ENCODE measurements around the gene LYSET.
A peak's percentile ranks its signal among the peaks of the same experiment; 100 is the strongest.
"Not testable (repeated sequence)": the region's sequence is repeated elsewhere in the genome, so short reads cannot be mapped to it uniquely, and the experiment has no call there.

The LYSET gene

GRCh38 chr14:93169619-93170018 is 15.5 kb upstream of the LYSET start:
- not testable (repeated sequence) for DNase-seq (ENCODE audit: low read depth)

DNA sequence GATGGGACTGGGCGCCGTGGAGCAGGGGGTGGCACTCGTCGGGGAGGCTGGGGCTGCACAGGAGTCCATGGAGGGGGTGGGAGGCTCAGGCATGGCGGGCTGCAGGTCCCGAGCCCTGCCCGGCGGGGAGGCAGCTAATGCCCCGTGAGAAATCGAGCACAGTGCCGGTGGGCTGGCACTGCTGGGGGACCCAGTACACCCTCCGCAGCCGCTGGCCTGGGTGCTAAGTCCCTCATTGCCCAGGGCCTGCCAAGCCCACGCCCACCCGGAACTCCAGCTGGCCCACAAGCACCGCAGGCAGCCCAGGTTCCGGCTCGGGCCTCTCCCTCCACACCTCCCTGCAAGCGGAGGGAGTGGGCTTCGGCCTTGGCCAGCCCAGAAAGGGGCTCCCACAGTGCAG is 15.0 kb upstream of the LYSET start:
- not testable (repeated sequence) for DNase-seq (ENCODE audit: low read depth)

- no peak for DNase-seq (ENCODE audit: low read depth)
Observed at GRCh38 chr14:93171376-93171775, 13.7 kb upstream of the LYSET start.

DNA sequence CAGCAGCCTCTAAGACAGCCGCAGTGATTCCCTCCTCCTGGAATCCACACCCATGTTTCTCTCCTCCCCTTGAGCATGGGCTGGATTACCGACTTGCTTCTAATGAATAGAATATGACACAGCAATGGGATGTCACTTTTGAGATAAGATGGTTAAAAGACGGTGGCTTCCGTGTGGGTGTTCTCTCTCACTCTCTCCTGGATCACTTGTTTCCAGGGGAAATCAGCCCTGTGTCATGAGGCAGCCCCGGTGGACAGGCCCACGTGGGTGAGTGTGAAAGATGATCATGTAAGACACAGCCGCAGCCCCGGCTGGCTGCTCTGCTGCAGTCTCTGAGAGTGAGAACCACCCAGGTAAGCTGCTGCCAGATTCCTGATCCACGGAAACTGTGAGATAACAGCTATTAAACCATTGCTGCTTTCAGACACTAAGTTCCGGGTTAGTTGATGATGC is 11.1 kb upstream of the LYSET start:
- DNase-seq (ENCODE audit: low read depth): no peak

- DNase-seq (ENCODE audit: low read depth): not testable (repeated sequence)
Observed at GRCh38 chr14:93174731-93175130, 10.4 kb upstream of the LYSET start.

DNA sequence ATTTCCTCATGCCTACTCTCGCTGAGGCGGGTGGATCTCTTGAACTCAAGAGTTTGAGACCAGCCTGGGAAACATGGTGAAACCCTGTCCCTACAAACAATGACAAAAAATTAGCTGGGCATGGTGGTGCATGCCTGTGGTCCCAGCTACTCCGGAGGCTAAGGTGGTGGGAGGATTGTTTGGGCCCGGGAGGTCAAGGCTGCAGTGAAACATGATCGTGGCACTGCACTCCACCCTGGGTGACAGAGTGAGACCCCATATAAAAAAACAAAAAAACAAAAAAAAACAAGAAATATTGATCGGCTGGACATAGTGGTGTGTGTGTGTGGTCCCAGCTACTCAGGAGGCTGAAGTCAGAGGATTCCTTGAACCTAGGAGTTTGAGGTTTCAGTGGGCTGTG is 9.6 kb upstream of the LYSET start:
- DNase-seq (ENCODE audit: low read depth): no peak

GRCh38 chr14:93183596-93184317 is 1.4 kb upstream of the LYSET start:
- no peak for DNase-seq (ENCODE audit: low read depth)

DNA sequence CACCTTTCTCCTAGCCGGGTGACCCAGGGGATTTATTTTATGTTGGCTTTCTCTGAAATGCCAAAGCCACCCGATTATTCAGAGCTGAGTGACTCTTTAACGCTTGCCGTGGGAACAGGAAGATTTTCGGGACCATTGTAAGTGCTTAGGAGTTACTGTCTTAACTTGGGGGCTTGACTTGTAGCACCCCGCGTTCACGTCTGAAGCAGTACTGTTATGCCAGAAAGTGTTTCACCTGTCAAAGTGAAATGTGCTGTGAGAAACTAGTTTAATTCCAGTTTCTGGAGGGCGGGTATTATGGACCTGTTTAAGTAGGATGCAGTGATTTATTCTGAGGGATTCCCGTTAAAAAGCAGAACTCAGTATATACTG is 218 bp downstream of the LYSET start:
- DNase-seq (ENCODE audit: low read depth): no peak

GRCh38 chr14:93186466-93186865 is 1.3 kb downstream of the LYSET start:
- DNase-seq (ENCODE audit: low read depth): no peak

GRCh38 chr14:93186956-93187355 is 1.8 kb downstream of the LYSET start:
- DNase-seq (ENCODE audit: low read depth): no peak

DNA sequence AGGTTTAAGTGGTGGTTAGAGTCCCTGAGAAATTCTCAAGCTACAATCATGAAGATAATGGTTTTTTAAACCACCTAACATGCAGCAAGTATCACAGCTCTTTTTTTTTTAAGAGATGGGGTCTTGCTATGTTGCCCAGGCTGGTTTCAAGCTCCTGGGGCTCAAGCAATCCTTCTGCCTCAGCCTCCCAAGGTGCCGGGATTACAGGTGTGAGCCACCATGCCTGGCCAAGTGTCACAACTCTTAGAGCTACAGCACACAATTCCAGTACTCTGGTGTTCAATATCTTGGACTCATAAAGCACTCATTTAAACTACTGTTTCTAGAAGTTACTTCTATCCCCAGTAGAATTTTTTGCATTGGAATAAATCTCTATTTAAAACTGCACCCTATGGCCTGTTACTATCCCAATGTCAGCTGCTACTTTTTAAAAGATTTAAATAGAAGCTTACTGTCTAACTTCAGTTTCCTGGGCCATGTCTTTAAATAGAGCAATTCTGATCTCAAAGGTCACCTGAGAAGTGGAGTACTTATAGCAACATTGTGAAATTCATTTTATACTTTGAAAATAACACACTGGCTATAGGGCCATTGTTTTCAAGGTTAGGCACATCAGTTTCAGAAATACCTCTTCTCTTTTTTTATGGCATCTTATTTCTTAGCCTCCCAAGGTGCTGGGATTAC is 10.3 kb downstream of the LYSET start:
- DNase-seq (ENCODE audit: low read depth): no peak

- no peak for DNase-seq (ENCODE audit: low read depth)
Observed at GRCh38 chr14:93199031-93199430, 13.9 kb downstream of the LYSET start.

GRCh38 chr14:93200553-93200952 is 15.4 kb downstream of the LYSET start:
- no peak for DNase-seq (ENCODE audit: low read depth)

DNA sequence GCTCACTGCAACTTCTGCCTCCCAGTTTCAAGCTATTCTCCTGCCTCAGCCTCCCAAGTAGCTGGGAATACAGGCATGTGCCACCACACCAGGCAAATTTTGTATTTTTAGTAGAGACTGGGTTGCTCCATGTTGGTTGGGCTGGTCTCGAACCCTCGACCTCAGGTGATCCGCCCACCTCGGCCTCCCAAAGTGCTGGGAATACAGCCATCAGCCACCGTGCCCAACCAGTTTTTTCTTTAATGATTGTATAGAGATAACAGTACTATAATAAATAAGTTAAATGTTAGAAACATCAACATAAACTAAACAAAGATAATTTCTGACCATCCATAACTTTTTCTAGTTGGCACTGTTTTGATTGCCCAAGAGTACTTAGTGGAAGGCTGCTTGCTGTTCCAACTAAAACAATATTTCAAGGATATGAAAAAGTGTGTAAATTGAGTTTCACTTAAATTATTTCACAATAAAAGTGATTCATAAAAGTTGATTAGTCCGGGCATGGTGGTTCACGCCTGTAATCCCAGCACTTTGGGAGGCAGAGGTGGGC is 16.1 kb downstream of the LYSET start:
- no peak for DNase-seq (ENCODE audit: low read depth)

DNA sequence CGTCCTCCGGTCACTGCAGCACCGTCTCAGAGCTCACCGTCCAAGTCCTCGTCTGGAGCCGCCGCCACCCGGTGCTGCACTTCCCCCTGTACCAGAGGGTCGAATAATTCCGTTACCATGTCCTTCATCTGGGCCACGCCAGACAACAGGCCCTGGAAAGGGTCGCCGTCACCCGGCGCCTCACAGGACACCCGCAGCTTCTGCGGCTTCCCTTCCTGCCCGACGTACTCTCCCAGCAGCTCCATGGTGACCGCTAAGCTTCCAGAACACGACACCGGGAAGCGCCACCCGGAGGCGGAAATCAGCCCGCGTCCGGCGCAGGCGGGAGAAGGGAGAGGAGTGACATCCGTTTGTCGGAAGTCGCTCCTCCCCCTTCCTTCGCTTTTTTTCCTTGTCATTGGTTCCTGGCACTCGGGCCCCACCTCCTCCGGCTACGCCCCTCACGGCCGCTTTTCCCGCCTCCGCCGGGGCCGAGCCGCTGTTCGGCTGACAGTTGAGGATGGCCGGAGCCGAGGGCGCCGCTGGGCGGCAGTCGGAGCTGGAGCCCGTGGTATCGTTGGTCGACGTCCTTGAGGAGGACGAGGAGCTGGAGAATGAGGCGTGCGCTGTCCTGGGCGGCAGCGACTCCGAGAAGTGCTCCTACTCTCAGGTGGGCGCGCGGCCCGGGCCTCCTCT is 21.8 kb downstream of the LYSET start, which contains the start of the genes GON7 and UBR7:
GON7 (minus strand) TSS at position 273 of the 675 bp plus-strand sequence; CDS start at position 245, 28 bp downstream.
UBR7 (plus strand) TSS at position 464 of the 675 bp plus-strand sequence; CDS start at position 500, 36 bp downstream.
- DNase-seq (ENCODE audit: low read depth): peak; percentile 95

- DNase-seq (ENCODE audit: low read depth): no peak
Observed at GRCh38 chr14:93207468-93208308, 22.6 kb downstream of the LYSET start.

DNA sequence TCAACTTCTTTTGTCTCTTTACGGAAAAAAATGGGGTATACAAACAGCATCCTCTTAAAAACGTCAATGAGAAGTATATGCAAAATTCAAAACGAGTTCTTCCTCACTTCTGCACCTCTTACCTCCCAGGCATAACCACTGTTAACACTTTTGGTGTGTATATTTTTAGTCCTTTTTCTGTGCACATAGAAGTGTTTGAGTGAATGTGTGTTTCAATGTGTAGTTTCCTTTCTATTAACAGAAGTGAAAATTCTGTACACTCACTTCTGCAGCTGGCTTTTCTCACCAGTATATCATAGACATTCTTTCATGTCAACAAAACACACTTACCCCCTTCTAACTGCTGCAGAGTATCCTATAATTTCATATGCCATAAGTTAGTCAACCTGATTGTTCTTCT is 27.3 kb downstream of the LYSET start:
- no peak for DNase-seq (ENCODE audit: low read depth)

GRCh38 chr14:93214598-93214997 is 29.5 kb downstream of the LYSET start:
- DNase-seq (ENCODE audit: low read depth): no peak

- no peak for DNase-seq (ENCODE audit: low read depth)
Observed at GRCh38 chr14:93219103-93219726, 34.1 kb downstream of the LYSET start.

DNA sequence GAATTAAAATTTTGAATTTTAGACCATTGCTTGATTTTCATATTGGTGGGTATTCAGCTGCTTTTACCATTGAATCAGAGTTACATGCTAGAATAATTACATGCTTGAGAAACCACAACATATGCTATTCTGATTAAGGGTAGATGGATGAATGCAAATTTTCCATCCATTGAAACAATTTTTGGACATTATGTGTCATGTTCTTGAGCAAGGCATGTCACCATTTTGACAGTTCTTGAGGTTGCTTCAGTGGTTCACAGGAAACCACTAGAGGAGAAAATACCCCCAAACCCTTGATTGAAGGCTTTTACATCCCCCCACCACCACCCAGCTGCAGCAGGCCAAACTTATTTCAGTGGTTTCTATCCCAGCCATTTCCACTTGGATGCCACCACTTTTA is 35.4 kb downstream of the LYSET start:
- no peak for DNase-seq (ENCODE audit: low read depth)

- DNase-seq (ENCODE audit: low read depth): no peak
Observed at GRCh38 chr14:93223565-93223964, 38.4 kb downstream of the LYSET start.
